Epidermal melanocyte (primary cell): Measurements from ENCODE around the gene AMOT.

Source experiments
- DNase-seq: peaks from one replicate; pipeline ENCODE4 v3.0.0; 2011; ENCODE audit warnings: low spot score; ENCODE audit not compliant: insufficient read length

Gene AMOT

DNA sequence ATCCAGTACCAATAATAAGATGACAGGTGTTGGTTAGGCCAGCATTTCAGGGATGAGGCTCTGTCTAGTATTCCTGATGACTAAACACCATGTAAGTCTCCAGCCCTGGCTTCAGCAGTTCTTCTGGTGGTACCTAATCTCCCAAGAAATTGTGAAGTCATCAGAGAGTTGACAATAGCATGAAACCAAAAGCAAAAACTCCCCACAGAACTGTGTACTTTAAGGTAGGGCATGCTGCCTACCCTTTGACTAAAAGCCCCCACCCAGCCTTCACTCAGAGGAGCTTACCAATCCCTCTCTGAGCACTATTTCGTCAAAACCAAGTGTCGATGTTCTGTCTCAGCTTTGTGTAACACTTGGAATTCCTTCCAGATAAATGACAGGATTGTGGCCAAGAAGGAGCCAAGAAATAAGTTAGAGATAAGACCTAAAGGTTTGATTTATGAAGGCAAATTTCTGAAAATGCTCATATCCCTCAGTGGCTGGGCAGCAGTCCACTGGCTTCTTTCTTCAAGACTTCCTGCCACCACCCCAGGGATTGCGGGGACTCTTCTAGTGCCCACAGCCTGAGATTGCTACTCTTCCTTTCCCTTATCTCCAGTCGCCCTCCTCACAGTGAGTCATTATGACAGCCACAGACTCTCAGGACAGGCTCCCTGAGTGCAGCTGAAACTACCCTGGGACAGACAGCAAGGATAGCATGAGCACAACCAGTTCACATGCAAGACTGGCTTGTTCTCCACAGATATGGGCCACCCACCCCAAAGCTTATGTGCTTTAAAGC lies 93.6 kb downstream of the AMOT start:
- no peak for DNase-seq

DNA sequence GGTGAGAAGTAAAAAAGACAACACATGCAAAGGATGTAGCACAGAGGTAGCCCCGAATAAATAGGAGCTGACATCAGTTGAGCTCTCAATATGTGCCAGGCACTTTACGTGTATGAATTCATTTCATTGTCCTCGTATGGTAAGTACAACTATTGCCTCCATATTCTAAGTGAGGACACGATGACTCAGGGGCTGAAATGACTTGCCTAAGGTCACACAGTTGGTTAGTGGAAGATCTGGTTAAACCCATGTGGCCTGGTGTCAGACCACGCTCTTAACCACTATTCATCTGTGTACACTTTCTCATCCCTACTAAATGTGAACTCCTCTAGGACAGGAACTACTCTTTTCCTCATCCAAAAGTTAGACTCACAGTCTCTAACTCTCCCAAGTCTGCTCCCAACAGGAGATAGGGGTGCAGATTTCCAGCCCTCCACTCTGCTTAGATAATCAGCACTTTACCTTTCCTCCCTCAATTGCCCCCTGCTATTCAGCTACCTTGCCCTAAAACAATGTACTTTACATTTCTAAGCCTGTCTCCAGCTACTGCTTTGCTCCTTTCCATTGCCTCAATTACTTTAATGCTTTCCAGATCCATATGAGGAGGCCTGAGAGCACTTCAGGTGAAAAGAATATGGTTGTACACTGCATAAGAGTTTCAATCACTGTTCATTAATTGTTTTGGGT lies 102.1 kb downstream of the AMOT start:
- no peak for DNase-seq

- no peak for DNase-seq
These were observed 104.3 kb downstream of the AMOT start for GRCh38 chrX:112736310-112736709.

DNA sequence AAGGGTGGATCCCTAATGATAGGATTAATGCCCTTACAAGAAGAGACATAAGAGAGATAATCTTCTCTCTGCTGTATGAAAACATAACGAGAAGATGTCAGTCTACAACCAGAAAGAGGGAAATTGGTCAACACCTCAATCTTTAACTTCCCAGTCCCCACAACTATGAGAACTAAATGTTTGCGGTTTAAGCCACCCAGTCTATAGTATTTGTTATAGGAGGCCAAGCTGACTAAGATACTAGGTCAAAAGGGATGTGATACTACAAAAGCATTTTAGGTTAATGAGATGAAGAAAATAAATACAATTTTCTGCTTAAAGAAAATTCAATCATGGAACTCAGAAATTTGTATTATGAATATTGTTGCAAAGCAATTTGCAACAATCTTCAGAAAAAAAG lies 105.5 kb downstream of the AMOT start:
- DNase-seq, result no peak

DNA sequence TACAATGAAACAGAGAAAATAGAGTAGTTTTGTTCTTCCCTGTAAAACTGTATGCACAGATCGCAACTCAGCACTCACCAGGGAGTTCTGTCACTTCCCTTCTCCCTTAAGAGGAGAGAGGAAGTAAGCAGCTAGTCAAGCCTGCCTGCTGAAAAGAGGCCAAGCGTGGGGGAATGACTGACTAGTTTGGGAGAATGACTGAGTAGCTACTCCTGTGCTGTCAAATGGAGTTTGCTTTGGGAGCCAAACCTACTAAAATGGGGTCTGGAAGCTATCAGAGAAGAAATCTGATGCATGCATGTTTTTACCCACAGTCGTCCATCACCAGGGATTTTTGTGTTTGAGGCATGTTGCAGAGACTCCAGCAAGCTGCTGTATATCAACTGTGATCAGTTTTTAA lies 106.3 kb downstream of the AMOT start:
- no peak for DNase-seq

GRCh38 chrX:112731793-112732192 lies 108.8 kb downstream of the AMOT start:
- DNase-seq, result no peak
